Measurements from ENCODE around the gene CCDC106. TPM values are rescaled to one million over a fixed set of nuclear protein-coding genes. Genes with fewer than 3 reads are reported as not detected.

The CCDC106 gene
- total RNA-seq, 1 donor from 2014 or later: 3.1 TPM

DNA sequence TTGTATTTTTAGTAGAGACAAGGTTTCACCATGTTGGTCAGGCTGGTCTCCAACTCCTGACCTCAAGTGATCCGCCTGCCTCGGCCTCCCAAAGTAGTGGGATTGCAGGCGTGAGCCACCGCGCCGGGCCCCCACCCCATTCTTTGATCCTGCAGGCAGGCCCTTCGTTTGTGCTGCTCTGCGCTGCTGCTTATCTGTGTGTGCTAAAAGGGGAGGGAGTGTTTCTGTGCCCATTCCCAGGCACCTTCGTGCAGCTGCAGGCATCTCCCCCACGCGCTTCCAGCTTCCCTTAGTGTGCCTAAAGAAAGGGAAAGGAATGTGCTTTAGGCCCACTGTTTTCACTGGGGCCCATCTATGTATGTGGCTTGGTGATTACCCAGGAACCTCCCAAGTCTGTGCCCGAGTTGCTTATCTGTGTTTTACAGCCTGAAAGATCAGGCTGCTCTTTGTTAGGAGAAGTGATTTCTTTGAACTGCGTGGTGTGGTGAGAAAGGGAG lies 54.2 kb downstream of the CCDC106 start:
- no peak overlapping the region for H3K27ac ChIP-seq (ENCODE audit: low read depth, low read length)
- no peaks in the 10 kb centered on the region for H3K9me3 ChIP-seq (ENCODE audit: control insufficient read depth in 3 of 3, low read length in 3 of 3)
- no peaks in the 10 kb centered on the region for H3K27me3 ChIP-seq (ENCODE audit: control insufficient read depth in 3 of 3, insufficient read depth in 3 of 3, low read length in 3 of 3)
- H3K9ac ChIP-seq (ENCODE audit: low read depth in 1 of 3, low read length in 3 of 3): no peak overlapping the region
- peaks cover 0 to 3% (median 0%) of the 10 kb centered on the region in 3 donors for H3K4me1 ChIP-seq (ENCODE audit: control insufficient read depth in 3 of 3, insufficient read depth in 3 of 3, low read length in 3 of 3)
- H3K36me3 ChIP-seq (ENCODE audit: control insufficient read depth in 3 of 3, insufficient read depth in 3 of 3, low read length in 3 of 3): peaks cover 9 to 14% (median 10%) of the 10 kb centered on the region in 3 donors
- H3K4me3 ChIP-seq (ENCODE audit: low read length in 3 of 3): no peak overlapping the region

Other genes with a start within 250 kb of the CCDC106 start
- gene UBE2S, start 240.4 kb upstream of the CCDC106 start, total RNA-seq: 11.0 TPM
- gene SHISA7, start 204.9 kb upstream of the CCDC106 start, total RNA-seq: not detected
- gene ISOC2, start 186.6 kb upstream of the CCDC106 start, total RNA-seq: 25.1 TPM
- gene C19orf85, start 183.5 kb upstream of the CCDC106 start, total RNA-seq: not detected
- gene ZNF628, start 171.6 kb upstream of the CCDC106 start, total RNA-seq: 0.52 TPM
- gene NAT14, start 163.0 kb upstream of the CCDC106 start, total RNA-seq: 8.4 TPM
- gene SSC5D, start 159.8 kb upstream of the CCDC106 start, total RNA-seq: 17.7 TPM
- gene SBK2, start 111.1 kb upstream of the CCDC106 start, total RNA-seq: 1.0 TPM
- gene SBK3, start 102.7 kb upstream of the CCDC106 start, total RNA-seq: not detected
- gene ZNF579, start 67.4 kb upstream of the CCDC106 start, total RNA-seq: 1.6 TPM
- gene FIZ1, start 48.7 kb upstream of the CCDC106 start, total RNA-seq: under 0.01 TPM
- gene ZNF524, start 47.9 kb upstream of the CCDC106 start, total RNA-seq: 4.7 TPM
- 1.0 TPM for gene ZNF865, start 42.6 kb upstream of the CCDC106 start, total RNA-seq
- 8.9 TPM for gene ZNF784, start 23.6 kb upstream of the CCDC106 start, total RNA-seq
- 2.1 TPM for gene ZNF580, start 7.2 kb upstream of the CCDC106 start, total RNA-seq
- gene ZNF581, start 4.6 kb upstream of the CCDC106 start, total RNA-seq: 17.2 TPM
- gene U2AF2, start 6.8 kb downstream of the CCDC106 start, total RNA-seq: 52.2 TPM
- gene EPN1, start 27.0 kb downstream of the CCDC106 start, total RNA-seq: 5.7 TPM
- not detected for gene NLRP9, start 90.2 kb downstream of the CCDC106 start, total RNA-seq
- gene RFPL4A, start 110.9 kb downstream of the CCDC106 start, total RNA-seq: 0.52 TPM
- not detected for gene RFPL4AL1, start 120.9 kb downstream of the CCDC106 start, total RNA-seq
- under 0.01 TPM for gene NLRP11, start 183.8 kb downstream of the CCDC106 start, total RNA-seq
- not detected for gene NLRP4, start 188.3 kb downstream of the CCDC106 start, total RNA-seq